Ovary (tissue), 3 donors: ENCODE measurements around the gene NGRN.

Experiments
- CTCF ChIP-seq, 3 donors: fragments of 450-650 bp in 2 of 3; fragments of 200-600 bp in 1 of 3; IDR thresholded peaks; one replicate each; pipeline versions ENCODE4 v1.5.1 to v1.8.0; 2016 to 2022; ENCODE audit warnings: antibody characterized with exemption in 3 of 3, mild to moderate bottlenecking in 1 of 3
- POLR2A ChIP-seq: fragments of 450-650 bp; IDR thresholded peaks from one replicate; pipeline ENCODE4 v1.6.1; 2017; ENCODE audit warnings: antibody characterized with exemption, mild to moderate bottlenecking, moderate library complexity
- donor health status: DM: no; HTN: no; CAD: no.

- TF ChIP-seq POLR2A (no peak), CTCF (IDR thresholded peaks at IDR 0.05) (no peak)
Observed at GRCh38 chr15:90232196-90232595, 33.3 kb upstream of the NGRN start.
